Liver (tissue), 9 donors: ENCODE measurements around the gene ID3. TPM values are rescaled to one million over a fixed set of nuclear protein-coding genes. Genes with fewer than 3 reads are reported as not detected.

Source experiments
- DNase-seq: peaks from one replicate; pipeline ENCODE4 v3.0.0-alpha.2; 2017; ENCODE audit warnings: low spot score
- H3K27ac ChIP-seq, 2 donors: one replicate each; pipeline ENCODE4 v1.7.0; 2013; ENCODE audit warnings: inconsistent platforms in 2 of 2, low read length in 2 of 2, control low read depth in 1 of 2, low read depth in 1 of 2, mild to moderate bottlenecking in 1 of 2
- H3K27me3 ChIP-seq, 4 donors: one replicate each; pipeline versions ENCODE4 v1.6.1 to v1.7.0; 2013; ENCODE audit warnings: low read length in 3 of 4, inconsistent platforms in 1 of 4, mild to moderate bottlenecking in 1 of 4, moderate library complexity in 1 of 4; ENCODE audit not compliant: control insufficient read depth in 4 of 4, insufficient read depth in 4 of 4
- H3K36me3 ChIP-seq, 4 donors: one replicate each; pipeline versions ENCODE4 v1.6.1 to v1.7.0; 2013; ENCODE audit warnings: low read length in 3 of 4, mild to moderate bottlenecking in 3 of 4, low read depth in 1 of 4, moderate library complexity in 1 of 4; ENCODE audit not compliant: control insufficient read depth in 4 of 4, insufficient read depth in 3 of 4
- H3K4me1 ChIP-seq, 4 donors: one replicate each; pipeline versions ENCODE4 v1.6.1 to v1.7.0; 2013; ENCODE audit warnings: low read length in 3 of 4, mild to moderate bottlenecking in 3 of 4, moderate library complexity in 1 of 4; ENCODE audit not compliant: control insufficient read depth in 4 of 4, insufficient read depth in 4 of 4
- H3K4me3 ChIP-seq, 3 donors: one replicate each; pipeline versions ENCODE4 v1.6.1 to v1.7.0; 2013; ENCODE audit warnings: low read length in 3 of 3, control low read depth in 1 of 3, low read depth in 1 of 3, mild to moderate bottlenecking in 1 of 3
- H3K9ac ChIP-seq, 2 donors: one replicate each; pipeline ENCODE4 v1.7.0; 2013; ENCODE audit warnings: low read length in 2 of 2, mild to moderate bottlenecking in 2 of 2, moderate library complexity in 2 of 2, control low read depth in 1 of 2, low read depth in 1 of 2
- H3K9me3 ChIP-seq, 4 donors: one replicate each; pipeline versions ENCODE4 v1.6.1 to v1.7.0; 2013; ENCODE audit warnings: low read length in 3 of 4; ENCODE audit not compliant: control insufficient read depth in 4 of 4
- ATF3 ChIP-seq: IDR thresholded peaks from 2 replicates; pipeline ENCODE4 v1.6.1; 2016; ENCODE audit warnings: antibody characterized with exemption
- CTCF ChIP-seq: fragments of 150-350 bp; IDR thresholded peaks from 2 replicates; pipeline ENCODE4 v1.5.1; 2017; ENCODE audit warnings: improper control_type of control experiment, low read depth, low read length; ENCODE audit not compliant: missing input control
- FOXA1 ChIP-seq: IDR thresholded peaks from 2 replicates; pipeline ENCODE4 v1.6.1; 2016; ENCODE audit warnings: antibody characterized with exemption
- FOXA2 ChIP-seq: IDR thresholded peaks from 2 replicates; pipeline ENCODE4 v1.6.1; 2016; ENCODE audit warnings: antibody characterized with exemption
- GABPA ChIP-seq, 2 donors: IDR thresholded peaks in 1 of 2; conservative IDR thresholded peaks in 1 of 2; 2 replicates each; pipeline ENCODE4 v1.6.1; 2016; ENCODE audit warnings: antibody characterized with exemption in 2 of 2, mild to moderate bottlenecking in 1 of 2, moderate library complexity in 1 of 2
- HNF4A ChIP-seq, 2 donors: conservative IDR thresholded peaks; 2 replicates each; pipeline ENCODE4 v1.6.1; 2016; ENCODE audit warnings: antibody characterized with exemption in 2 of 2, mild to moderate bottlenecking in 2 of 2
- HNF4G ChIP-seq: IDR thresholded peaks from 2 replicates; pipeline ENCODE4 v1.6.1; 2016; ENCODE audit warnings: antibody characterized with exemption
- JUND ChIP-seq, 2 donors: IDR thresholded peaks; 2 replicates each; pipeline ENCODE4 v1.6.1; 2016; ENCODE audit warnings: antibody characterized with exemption in 2 of 2
- MAX ChIP-seq: IDR thresholded peaks from 2 replicates; pipeline ENCODE4 v1.6.1; 2016; ENCODE audit warnings: antibody characterized with exemption
- NR2F2 ChIP-seq: IDR thresholded peaks from 2 replicates; pipeline ENCODE4 v1.6.1; 2016; ENCODE audit warnings: antibody characterized with exemption
- RAD21 ChIP-seq, 2 donors: IDR thresholded peaks; 2 replicates each; pipeline ENCODE4 v1.6.1; 2016; ENCODE audit warnings: antibody characterized with exemption in 2 of 2, mild to moderate bottlenecking in 2 of 2
- REST ChIP-seq: IDR thresholded peaks from 2 replicates; pipeline ENCODE4 v1.6.1; 2016; ENCODE audit warnings: antibody characterized with exemption, mild to moderate bottlenecking
- SP1 ChIP-seq: IDR thresholded peaks from 2 replicates; pipeline ENCODE4 v1.6.1; 2018; ENCODE audit warnings: antibody characterized with exemption, mild to moderate bottlenecking
- TAF1 ChIP-seq: conservative IDR thresholded peaks from 2 replicates; pipeline ENCODE4 v1.6.1; 2016; ENCODE audit warnings: antibody characterized with exemption, mild to moderate bottlenecking
- YY1 ChIP-seq: IDR thresholded peaks from 2 replicates; pipeline ENCODE4 v1.6.1; 2016; ENCODE audit warnings: antibody characterized with exemption, mild to moderate bottlenecking
- ZBTB33 ChIP-seq: IDR thresholded peaks from 2 replicates; pipeline ENCODE4 v1.6.1; 2016; ENCODE audit warnings: antibody characterized with exemption
- WGBS: extraction: QIAGEN DNeasy Blood & Tissue Kit; methylation state at CpG from one replicate; pipeline ENCODE4 v1.1.7; 2013; 5-methylcytosine and 5-hydroxymethylcytosine counted together
- polyA plus RNA-seq, 2 donors: library from polyadenylated mRNA; stranded (reverse) in 1 of 2; unstranded in 1 of 2; fragments of 200-250 nt in 1 of 2; fragments of >200 nt in 1 of 2; fragmentation: Nextera tagmentation in 1 of 2; extraction: Ambion mirVana in 1 of 2; gene quantifications; one replicate each; pipeline versions ENCODE4 v1.2.1 to v1.2.3, GENCODE V29; 2013 to 2015
- total RNA-seq, 2 donors: library from RNA; depleted of rRNA; stranded (reverse); fragments of >200 nt; gene quantifications; one replicate each; pipeline ENCODE4 v1.2.3, GENCODE V29; 2014
- donor health status: healthy.
- donor health status: healthy.
- donor health status: healthy.
- donor health status: healthy.
- donor health status: healthy.

ID3 gene
- total and polyA plus RNA-seq, 4 donors = 21.6 to 42.6 (median 37.9) TPM

- H3K4me1 ChIP-seq = peaks cover 0 to 2% (median 0%) of the 10 kb centered on the region in 4 donors
- no peaks in the 10 kb centered on the region for H3K27me3 ChIP-seq
- 89% methylated on average over 10 of the region's 10 CpGs for WGBS
- H3K4me3 ChIP-seq = no peak overlapping the region
- H3K27ac ChIP-seq = no peak overlapping the region
- no peak overlapping the region for H3K9ac ChIP-seq
- H3K36me3 ChIP-seq = no peaks in the 10 kb centered on the region
- no peak for DNase-seq
- TF ChIP-seq HNF4G (no peak), FOXA1 (no peak), CTCF (no peak), TAF1 (no peak), NR2F2 (no peak), ZBTB33 (no peak), FOXA2 (no peak)
- no peaks in the 10 kb centered on the region for H3K9me3 ChIP-seq
These were observed 37.4 kb upstream of the ID3 start for GRCh38 chr1:23596382-23597358.

GRCh38 chr1:23594927-23595353 lies 35.6 kb upstream of the ID3 start:
- Histone ChIP-seq H3K4me1 (peaks cover 0 to 2% (median 0%) of the 10 kb centered on the region in 4 donors), H3K27ac (no peak overlapping the region), H3K4me3 (no peak overlapping the region), H3K9ac (no peak overlapping the region), H3K27me3 (no peaks in the 10 kb centered on the region), H3K9me3 (no peaks in the 10 kb centered on the region), H3K36me3 (no peaks in the 10 kb centered on the region)
- 94% methylated on average over 7 of the region's 7 CpGs for WGBS
- DNase-seq = no peak
- no peak for TF ChIP-seq TAF1
- no peak for TF ChIP-seq CTCF
- TF ChIP-seq YY1 = no peak
- TF ChIP-seq ATF3 = no peak
- TF ChIP-seq FOXA1 = no peak
- no peak for TF ChIP-seq HNF4A (conservative IDR thresholded peaks at IDR 0.05)
- TF ChIP-seq GABPA (IDR thresholded peaks at IDR 0.05 in 1 of 2, conservative IDR thresholded peaks at IDR 0.05 in 1 of 2) = no peak
- no peak for TF ChIP-seq HNF4G
- no peak for TF ChIP-seq FOXA2
- TF ChIP-seq ZBTB33 = no peak
- TF ChIP-seq REST = no peak
- no peak for TF ChIP-seq SP1
- TF ChIP-seq RAD21 (IDR thresholded peaks at IDR 0.05) = no peak
- TF ChIP-seq MAX = no peak
- TF ChIP-seq JUND (IDR thresholded peaks at IDR 0.05) = no peak
